HepG2 (cell line): ENCODE results near the gene SNN. TPM values are rescaled to one million over a fixed set of nuclear protein-coding genes. Genes with fewer than 3 reads are reported as not detected.

Experiments
- BHLHE40 ChIP-seq: IDR thresholded peaks from 2 replicates; pipeline ENCODE4 v1.6.1; 2011; ENCODE audit warnings: low read length, improper control_type of control experiment
- IKZF1 ChIP-seq: fragments of 450-650 bp; IDR thresholded peaks from 2 replicates; pipeline ENCODE4 v1.7.1; 2016
- MTA1 ChIP-seq: sonication (generic); formaldehyde crosslinking; IDR thresholded peaks from 2 replicates; pipeline ENCODE4 v1.4.0; 2020; ENCODE audit warnings: missing genetic modification reagents, mild to moderate bottlenecking, borderline replicate concordance
- MTF1 ChIP-seq: sonication (generic); formaldehyde crosslinking; IDR thresholded peaks from 2 replicates; pipeline ENCODE4 v1.5.0; 2020; ENCODE audit warnings: missing genetic modification reagents
- NCOR1 ChIP-seq: fragments of 200-600 bp; sonication (generic); IDR thresholded peaks from 2 replicates; pipeline ENCODE4 v1.7.0; 2017; ENCODE audit warnings: antibody characterized with exemption, low read length, borderline replicate concordance
- NFYB ChIP-seq: sonication (generic); formaldehyde crosslinking; IDR thresholded peaks from 2 replicates; pipeline ENCODE4 v1.4.0; 2020; ENCODE audit warnings: missing genetic modification reagents
- REL ChIP-seq: sonication (generic); formaldehyde crosslinking; conservative IDR thresholded peaks from 2 replicates; pipeline ENCODE4 v1.8.0; 2022; ENCODE audit warnings: mild to moderate bottlenecking, missing genetic modification reagents, moderate library complexity
- RERE ChIP-seq: IDR thresholded peaks from 2 replicates; pipeline ENCODE4 v1.6.1; 2016; ENCODE audit warnings: low read depth, missing genetic modification reagents, missing compliant biosample characterization
- SNAI1 ChIP-seq: sonication (generic); formaldehyde crosslinking; IDR thresholded peaks from 2 replicates; pipeline ENCODE4 v1.5.0; 2020; ENCODE audit warnings: mild to moderate bottlenecking, missing genetic modification reagents, borderline replicate concordance
- ZFP36L1 ChIP-seq: sonication (generic); formaldehyde crosslinking; IDR thresholded peaks from 2 replicates; pipeline ENCODE4 v1.8.0; 2022; ENCODE audit warnings: mild to moderate bottlenecking, missing genetic modification reagents, moderate library complexity
- ZMYM3 ChIP-seq: sonication (generic); formaldehyde crosslinking; IDR thresholded peaks from 2 replicates; pipeline ENCODE4 v1.5.1; 2020; ENCODE audit warnings: mild to moderate bottlenecking, missing genetic modification reagents
- ZNF101 ChIP-seq: sonication (generic); formaldehyde crosslinking; IDR thresholded peaks from 2 replicates; pipeline ENCODE4 v1.4.0; 2020; ENCODE audit warnings: mild to moderate bottlenecking, low read depth, missing genetic modification reagents, borderline replicate concordance
- ZNF121 ChIP-seq: sonication (generic); formaldehyde crosslinking; IDR thresholded peaks from 2 replicates; pipeline ENCODE4 v1.5.0; 2020; ENCODE audit warnings: mild to moderate bottlenecking, missing genetic modification reagents
- ZNF264 ChIP-seq: sonication (generic); formaldehyde crosslinking; IDR thresholded peaks from 2 replicates; pipeline ENCODE4 v1.4.0; 2020; ENCODE audit warnings: missing genetic modification reagents
- ZNF296 ChIP-seq: sonication (generic); formaldehyde crosslinking; conservative IDR thresholded peaks from 2 replicates; pipeline ENCODE4 v1.5.0; 2020; ENCODE audit warnings: mild to moderate bottlenecking, missing genetic modification reagents
- ZNF383 ChIP-seq: sonication (generic); formaldehyde crosslinking; IDR thresholded peaks from 2 replicates; pipeline ENCODE4 v1.4.0; 2020; ENCODE audit warnings: missing genetic modification reagents, mild to moderate bottlenecking, borderline replicate concordance
- ZNF460 ChIP-seq: sonication (generic); formaldehyde crosslinking; IDR thresholded peaks from 2 replicates; pipeline ENCODE4 v1.5.1; 2020; ENCODE audit warnings: missing genetic modification reagents, mild to moderate bottlenecking, borderline replicate concordance
- ZNF597 ChIP-seq: sonication (generic); formaldehyde crosslinking; IDR thresholded peaks from 2 replicates; pipeline ENCODE4 v1.5.0; 2020; ENCODE audit warnings: missing genetic modification reagents
- ZNF614 ChIP-seq: IDR thresholded peaks from 2 replicates; pipeline ENCODE4 v1.6.1; 2018; ENCODE audit warnings: missing biosample characterization, missing genetic modification reagents, inconsistent platforms, borderline replicate concordance
- ZNF619 ChIP-seq: sonication (generic); formaldehyde crosslinking; IDR thresholded peaks from 2 replicates; pipeline ENCODE4 v1.4.0; 2020; ENCODE audit warnings: mild to moderate bottlenecking, missing genetic modification reagents
- ZNF766 ChIP-seq: sonication (generic); formaldehyde crosslinking; IDR thresholded peaks from 2 replicates; pipeline ENCODE4 v1.5.0; 2020; ENCODE audit warnings: missing genetic modification reagents, borderline replicate concordance
- polyA plus RNA-seq, 8 experiments: library from polyadenylated mRNA; depleted of rRNA in 3 of 8; stranded (reverse) in 7 of 8; unstranded in 1 of 8; fragments of >200 nt; fragmentation: Illumina TruSeq in 4 of 8; extraction: Trizol in 4 of 8; gene quantifications; 2 replicates each; pipeline versions ENCODE4 v1.2.1 to v1.2.3, GENCODE V29; 2011 to 2016; ENCODE audit warnings: low read depth in 4 of 8, missing spikeins in 1 of 8, mixed read lengths in 1 of 8; ENCODE audit not compliant: insufficient read depth in 1 of 8
- total RNA-seq, 5 experiments: library from RNA; depleted of rRNA; stranded (reverse); fragments of >200 nt; fragmentation: Illumina TruSeq; extraction: Trizol; gene quantifications; 2 replicates each; pipeline ENCODE4 v1.2.3, GENCODE V29; 2016; ENCODE audit warnings: low read depth in 1 of 5
- TF ChIP-seq, protein P1 (sequence below): IDR thresholded peaks from 2 replicates; pipeline ENCODE4 v1.6.1; 2016; ENCODE audit warnings: mild to moderate bottlenecking

SNN gene
- total and polyA plus RNA-seq, 2 of the 13 experiments (the other 11 are each of a cell fraction or from before 2014, with no cell fraction given): 5.2 to 8.4 TPM

- TF ChIP-seq RERE: no peak
- no peak for TF ChIP-seq ZNF101 (CRISPR knock-in tag)
- TF ChIP-seq ZNF597 (CRISPR knock-in tag): no peak
- no peak for TF ChIP-seq ZNF614 (CRISPR knock-in tag)
- TF ChIP-seq ZNF383 (CRISPR knock-in tag): no peak
- TF ChIP-seq NCOR1: peak; percentile 44; the same call in 1 of the 2 replicates
- no peak for TF ChIP-seq REL (CRISPR knock-in tag)
- no peak for TF ChIP-seq ZNF766 (CRISPR knock-in tag)
- TF ChIP-seq, protein P1, sequence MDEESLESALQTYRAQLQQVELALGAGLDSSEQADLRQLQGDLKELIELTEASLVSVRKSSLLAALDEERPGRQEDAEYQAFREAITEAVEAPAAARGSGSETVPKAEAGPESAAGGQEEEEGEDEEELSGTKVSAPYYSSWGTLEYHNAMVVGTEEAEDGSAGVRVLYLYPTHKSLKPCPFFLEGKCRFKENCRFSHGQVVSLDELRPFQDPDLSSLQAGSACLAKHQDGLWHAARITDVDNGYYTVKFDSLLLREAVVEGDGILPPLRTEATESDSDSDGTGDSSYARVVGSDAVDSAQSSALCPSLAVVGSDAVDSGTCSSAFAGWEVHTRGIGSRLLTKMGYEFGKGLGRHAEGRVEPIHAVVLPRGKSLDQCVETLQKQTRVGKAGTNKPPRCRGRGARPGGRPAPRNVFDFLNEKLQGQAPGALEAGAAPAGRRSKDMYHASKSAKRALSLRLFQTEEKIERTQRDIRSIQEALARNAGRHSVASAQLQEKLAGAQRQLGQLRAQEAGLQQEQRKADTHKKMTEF (CRISPR knock-in tag): peak; percentile 74; the same call in 1 of the 2 replicates
- no peak for TF ChIP-seq ZNF264 (CRISPR knock-in tag)
- no peak for TF ChIP-seq MTA1 (CRISPR knock-in tag)
- TF ChIP-seq NFYB (CRISPR knock-in tag): 0 out of 2 replicates have a peak, but pooled peaks have one; percentile 12
- TF ChIP-seq BHLHE40: peak; percentile 58; the same call in 1 of the 2 replicates
- peak; percentile 96 for TF ChIP-seq ZMYM3
- peak; percentile 72; the same call in 1 of the 2 replicates for TF ChIP-seq ZNF121 (CRISPR knock-in tag)
- TF ChIP-seq IKZF1: no peak
- TF ChIP-seq MTF1 (CRISPR knock-in tag): no peak
- TF ChIP-seq ZNF619: peak; percentile 66; the same call in 1 of the 2 replicates
- no peak for TF ChIP-seq SNAI1 (CRISPR knock-in tag)
- TF ChIP-seq ZNF296 (CRISPR knock-in tag): no peak
- TF ChIP-seq ZFP36L1 (CRISPR knock-in tag): no peak
- peak; percentile 73; the same call in 1 of the 2 replicates for TF ChIP-seq ZNF460 (CRISPR knock-in tag)
Observed at GRCh38 chr16:11639925-11640899, 28.0 kb upstream of the SNN start (continued).
